DMS 273 (cell line): ENCODE data around the gene PCDH9.

Source experiments
- DNase-seq: peaks from one replicate; lab custom pipeline; 2025; ENCODE audit not compliant: unreplicated experiment; lab: John Stamatoyannopoulos, UW

Gene PCDH9

DNA sequence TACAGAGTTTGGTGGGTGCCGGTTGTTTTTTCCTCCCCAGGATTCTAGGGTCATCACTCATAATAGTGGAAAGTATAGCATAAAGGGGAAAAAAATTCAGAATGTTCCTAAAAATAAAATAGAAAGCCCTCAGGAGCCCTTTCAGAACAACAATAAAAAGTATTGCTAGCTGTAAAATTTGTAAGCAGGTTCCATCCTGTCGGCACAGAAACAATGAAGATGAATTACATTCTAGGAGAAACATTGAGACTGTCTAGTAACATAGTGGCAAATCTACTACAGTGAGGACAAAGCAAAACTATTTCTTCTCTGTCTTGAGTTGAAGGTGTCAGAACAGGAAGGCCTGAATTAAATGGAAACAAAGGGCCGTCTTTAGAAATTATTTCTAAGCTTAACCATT lies 870.7 kb downstream of the PCDH9 start:
- DNase-seq = no peak

DNA sequence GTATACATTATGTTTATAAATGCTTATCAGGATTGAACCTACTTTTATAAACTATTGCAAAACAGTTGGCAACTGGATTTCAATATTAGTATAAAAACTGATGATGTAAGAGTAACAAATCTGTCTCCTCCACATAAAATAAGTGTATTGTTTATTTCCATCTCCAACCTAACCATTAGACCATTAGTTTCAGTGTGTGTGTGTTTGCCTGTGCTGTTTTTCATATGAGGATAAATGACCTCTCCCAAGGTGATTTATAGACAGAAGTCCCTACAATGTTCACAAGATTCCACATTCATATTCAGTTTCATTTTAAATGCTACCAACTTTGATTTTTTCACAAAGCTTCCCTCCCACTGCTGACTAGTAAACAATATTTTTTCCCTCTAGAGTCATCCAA lies 871.6 kb downstream of the PCDH9 start:
- no peak for DNase-seq

DNA sequence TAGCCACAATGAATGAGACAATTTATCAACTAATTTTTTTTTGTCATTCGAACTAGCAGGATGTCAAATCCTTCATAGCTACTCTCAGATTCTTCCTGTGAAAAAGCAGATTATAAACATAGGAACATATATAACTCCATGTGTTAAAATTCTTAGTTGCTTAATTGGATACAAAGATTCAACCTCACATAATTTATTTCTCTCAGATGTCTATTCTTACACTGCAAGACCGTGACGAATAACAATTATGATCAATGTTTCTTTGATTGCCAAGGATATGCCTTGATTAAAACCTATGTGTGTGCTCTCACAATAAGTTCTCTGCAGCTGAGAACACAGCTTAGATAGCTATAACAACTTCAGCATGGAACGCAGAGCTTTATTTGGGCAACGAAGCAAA lies 872.7 kb downstream of the PCDH9 start:
- no peak for DNase-seq

DNA sequence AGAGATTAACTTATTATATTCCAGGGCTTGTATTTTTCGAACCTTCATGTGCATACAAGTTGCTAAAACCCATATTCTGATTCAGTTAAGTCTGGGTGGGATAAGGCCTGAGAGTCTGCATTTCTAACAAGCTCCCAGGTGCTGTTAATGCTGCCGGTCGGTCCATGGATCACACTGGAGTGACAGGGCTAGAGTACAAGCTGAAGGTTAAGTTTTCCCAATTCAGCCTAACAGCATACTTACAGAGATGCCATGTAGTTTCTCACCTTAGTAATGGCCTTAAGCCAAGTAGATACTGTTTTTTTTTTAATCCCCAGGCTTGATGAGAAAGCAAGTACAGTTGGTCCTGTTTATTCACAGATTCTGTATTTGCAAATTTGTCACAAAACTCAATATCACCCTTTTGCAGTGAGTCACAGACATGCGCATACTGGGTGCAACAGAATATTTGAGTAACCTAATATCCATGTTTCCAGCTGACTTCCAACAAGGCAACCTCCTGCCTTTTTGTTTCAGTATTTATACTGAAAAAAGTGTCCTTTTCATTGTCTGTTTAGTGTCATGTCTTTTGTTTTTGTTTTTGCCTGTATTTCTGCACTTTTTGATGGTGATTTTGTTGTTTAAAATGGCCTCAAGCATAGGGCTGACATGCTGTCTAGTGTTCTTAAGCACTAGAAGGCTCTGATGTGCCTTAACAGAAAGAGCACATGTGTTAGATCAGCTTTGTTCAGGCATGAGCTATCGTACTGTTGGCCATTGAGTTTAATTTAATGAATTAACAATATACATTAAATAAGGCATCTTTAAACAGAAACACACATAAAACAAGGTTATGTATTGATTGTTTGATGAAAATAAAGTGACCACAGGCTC lies 875.0 kb downstream of the PCDH9 start:
- no peak for DNase-seq

DNA sequence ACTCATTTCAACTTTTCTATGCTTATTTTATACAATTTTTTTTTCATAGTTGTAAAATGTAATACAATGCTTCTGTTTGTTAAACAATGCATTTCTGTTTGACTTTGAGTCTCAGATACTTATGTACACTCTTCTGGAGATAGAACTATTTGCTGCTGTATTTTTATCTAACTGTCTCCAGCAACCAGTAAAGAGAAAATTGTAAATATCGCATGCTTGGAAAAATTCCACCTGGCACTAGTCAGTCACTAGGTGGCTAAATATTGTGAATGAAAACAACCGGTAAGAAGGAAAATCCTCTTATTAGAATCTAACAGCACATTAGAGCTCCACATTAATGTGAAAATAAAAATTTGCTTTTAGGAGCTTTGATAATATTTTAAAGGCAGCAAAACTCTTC lies 876.5 kb downstream of the PCDH9 start:
- peak; percentile 36 for DNase-seq

DNA sequence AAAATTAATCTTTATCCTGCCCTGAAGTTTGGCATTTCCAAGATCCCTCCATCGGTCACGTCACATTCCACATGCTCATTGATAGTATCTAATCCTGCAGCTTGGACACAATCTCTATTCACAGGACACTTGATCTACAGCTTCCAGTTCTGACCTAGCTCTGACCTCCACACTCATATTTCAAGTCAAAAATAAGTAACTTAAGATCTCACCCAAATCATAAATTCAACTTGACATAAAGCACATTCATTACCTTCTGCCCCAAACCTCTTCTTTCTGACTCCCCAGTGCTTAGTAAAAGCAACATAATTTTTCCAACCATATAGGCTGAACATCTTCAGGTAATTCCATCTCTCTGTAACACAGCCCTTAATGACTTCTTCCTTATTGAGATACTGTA lies 880.2 kb downstream of the PCDH9 start:
- no peak for DNase-seq

GRCh38 chr13:66348745-66349690 lies 881.1 kb downstream of the PCDH9 start:
- DNase-seq = no peak

DNA sequence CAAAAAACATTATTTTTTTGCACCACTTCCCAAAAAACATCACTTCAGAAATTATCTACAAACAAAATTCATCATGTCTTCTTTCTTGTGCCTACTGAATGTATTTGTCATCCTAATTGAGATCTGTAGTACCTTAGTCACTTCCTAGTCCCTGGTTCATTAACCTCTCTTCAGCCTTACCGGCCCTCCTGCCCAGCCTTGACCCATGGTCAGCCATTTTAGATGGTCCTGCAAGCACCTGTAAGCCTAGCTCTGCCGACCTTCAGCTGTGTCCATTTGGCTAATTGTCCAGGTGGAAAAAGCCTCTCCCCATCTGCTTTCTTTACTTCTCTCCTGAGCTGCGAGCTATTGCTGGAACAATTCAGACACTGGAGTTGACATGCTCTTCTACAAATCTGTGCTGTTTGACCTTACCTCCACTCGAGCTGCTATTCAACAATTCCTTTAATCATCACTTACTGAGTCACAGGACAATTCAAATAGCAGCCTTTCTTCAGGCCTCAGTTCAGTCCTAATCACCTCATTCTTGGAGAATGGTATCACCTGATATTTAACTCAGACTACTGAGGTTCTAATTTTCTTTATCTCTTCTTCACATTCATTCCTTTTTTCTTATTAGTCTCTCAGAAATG lies 882.5 kb downstream of the PCDH9 start:
- no peak for DNase-seq

GRCh38 chr13:66345971-66346370 lies 884.2 kb downstream of the PCDH9 start:
- no peak for DNase-seq

DNA sequence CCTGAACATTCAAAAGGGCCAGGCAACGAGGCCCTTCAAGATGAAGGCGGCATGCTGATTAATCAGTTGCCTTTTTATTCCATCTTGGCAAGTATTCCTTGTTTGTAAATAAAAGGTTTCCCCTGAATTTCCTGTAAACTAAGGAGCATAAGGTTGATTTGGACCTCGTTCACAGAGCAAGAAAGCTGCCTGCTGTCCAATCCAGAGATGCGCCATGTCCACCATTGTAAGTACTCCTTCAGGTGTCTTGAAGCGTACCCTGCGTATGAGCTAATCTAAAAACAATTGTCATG lies 884.7 kb downstream of the PCDH9 start:
- DNase-seq = no peak

DNA sequence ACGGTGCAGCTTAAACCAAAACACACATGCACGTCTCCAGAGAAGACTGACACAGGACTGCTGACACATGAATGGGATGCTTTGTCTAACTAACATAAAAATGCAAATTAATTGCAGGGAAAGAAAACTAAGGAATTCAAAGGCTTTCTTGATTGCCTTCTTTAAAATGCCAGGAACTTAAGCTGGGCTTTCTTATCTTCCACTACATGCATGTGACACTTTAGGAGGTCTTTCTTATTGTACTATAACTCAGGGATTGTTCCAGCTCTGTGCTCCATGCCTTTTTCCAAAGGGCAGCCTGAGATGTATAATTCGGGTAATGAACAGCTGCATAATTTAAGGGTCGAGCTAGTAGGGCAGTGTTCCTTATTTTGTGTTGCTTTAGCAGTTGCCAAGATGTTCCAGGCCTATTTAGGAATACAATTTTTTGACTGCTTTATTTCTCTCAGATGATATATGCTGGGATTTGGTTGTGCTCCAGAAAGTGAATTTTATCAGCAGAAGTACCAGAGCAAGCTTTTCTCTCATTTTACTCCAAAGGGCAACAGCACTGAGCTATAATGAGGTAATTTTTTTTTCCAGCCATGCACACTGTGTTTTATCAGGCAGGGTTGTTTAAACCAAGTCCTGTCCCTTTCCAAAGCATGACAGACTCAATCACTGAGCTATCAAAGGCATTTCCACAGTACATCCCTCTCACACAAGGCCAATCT lies 885.2 kb downstream of the PCDH9 start:
- no peak for DNase-seq

DNA sequence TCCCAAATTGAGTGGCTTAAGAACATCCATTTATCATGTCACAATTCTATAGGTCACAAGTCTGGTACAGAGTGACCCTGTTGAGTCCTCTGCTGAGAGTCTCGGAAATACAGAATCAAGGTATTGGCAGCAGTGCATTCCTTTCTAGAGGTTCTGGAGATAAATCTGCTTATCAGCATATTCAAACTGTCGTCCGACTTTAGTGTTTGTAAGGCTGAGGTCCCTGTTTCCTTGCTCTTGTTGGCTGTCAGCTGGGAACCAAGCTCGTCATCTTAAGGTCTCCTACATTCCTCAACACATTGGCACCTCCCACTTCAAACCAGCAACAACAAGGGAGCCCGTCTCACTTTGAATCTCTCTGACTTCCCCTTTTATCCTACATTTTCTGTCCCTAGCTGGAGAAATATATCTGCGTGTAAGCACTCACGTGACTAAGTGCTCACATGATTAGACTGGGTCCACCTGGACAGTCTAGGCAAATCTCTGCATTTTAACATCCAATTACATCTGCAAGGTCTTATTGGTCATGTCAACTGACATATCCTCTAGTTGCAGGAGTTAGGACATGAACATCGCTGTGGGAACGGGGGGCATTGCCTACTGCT lies 886.8 kb downstream of the PCDH9 start:
- no peak for DNase-seq

- no peak for DNase-seq
These were observed 888.3 kb downstream of the PCDH9 start for GRCh38 chr13:66341635-66342377.

GRCh38 chr13:66339214-66339613 lies 890.9 kb downstream of the PCDH9 start:
- DNase-seq = no peak

- no peak for DNase-seq
These were observed 891.6 kb downstream of the PCDH9 start for GRCh38 chr13:66338542-66338941.

- DNase-seq = no peak
These were observed 894.5 kb downstream of the PCDH9 start for GRCh38 chr13:66335626-66336025.

DNA sequence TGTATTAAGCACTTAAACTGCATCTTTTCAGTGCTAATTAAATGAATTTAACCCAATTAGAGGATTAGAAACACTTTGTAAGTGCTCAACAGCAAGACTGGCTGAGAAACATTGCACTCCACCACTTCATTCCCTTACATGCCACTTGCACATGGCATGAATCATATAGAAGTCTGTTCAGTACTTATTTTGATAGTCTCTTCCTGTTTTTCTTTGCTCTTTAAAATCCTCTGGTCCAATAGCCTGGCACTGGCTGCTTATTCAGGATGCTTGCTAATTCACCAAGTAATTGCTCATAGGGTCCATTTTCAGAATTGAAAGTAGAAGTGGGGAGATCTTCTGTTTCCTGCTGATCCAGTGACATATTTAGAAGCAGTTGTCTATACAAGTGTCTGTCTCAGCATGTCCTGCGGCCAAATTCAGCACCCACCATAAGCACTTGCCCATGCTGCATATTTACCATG lies 900.1 kb downstream of the PCDH9 start:
- DNase-seq = no peak

DNA sequence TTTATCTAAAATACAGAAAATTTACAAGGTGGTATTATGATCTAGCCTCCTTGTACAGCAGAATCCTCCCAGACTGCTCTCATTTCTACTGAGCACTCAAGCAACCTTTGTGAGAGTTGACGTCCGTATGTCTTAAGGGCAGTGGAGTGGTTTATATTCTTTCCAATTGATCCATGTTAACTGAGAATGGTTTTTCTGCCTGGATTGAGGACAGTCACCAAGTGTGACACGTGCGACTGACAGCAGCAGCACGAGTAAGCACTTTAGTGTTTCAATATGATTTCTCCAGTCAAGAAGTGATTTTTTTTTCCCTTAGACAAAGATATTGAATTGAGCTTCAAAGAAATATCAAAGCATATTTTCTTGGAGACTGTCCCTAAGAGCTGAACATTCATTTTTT lies 901.7 kb downstream of the PCDH9 start:
- no peak for DNase-seq

DNA sequence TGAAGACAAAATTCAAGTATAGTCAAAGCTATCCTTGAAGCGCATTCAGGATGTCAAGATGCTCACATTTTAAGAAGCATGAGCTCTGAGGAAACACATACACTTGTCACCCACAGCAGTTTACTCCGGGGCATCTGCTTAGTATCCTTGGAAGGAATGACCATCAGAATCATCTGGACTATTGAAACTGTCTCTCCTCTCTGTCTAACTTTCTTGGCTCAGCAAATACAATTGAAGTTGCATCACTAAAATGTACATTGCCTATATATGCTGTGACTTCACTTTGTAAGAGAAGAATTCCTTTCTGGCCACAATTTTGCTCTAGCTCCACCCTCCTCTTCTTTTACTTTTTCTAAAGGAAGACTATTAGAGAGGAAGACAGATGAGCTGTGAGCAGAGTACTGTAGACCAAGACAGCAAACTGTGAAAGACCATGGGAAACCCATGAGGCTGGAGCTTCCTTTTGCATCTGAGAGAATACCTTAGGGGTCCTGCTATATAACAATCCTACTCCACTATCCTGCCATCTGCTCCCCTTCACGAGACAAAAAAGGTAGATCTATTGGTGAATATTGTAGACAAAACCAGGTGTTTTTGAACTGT lies 906.3 kb downstream of the PCDH9 start:
- no peak for DNase-seq
